ENCODE data around the gene MAGI2. TPM values are rescaled to one million over a fixed set of nuclear protein-coding genes. Genes with fewer than 3 reads are reported as not detected.
A peak's percentile ranks its signal among the peaks of the same experiment; 100 is the strongest.

MAGI2 gene
- total and polyA plus RNA-seq, 2 donors (not counting 3 experiments of a cell fraction or from before 2014, with no cell fraction given), result 0.28 to 6.0 TPM

DNA sequence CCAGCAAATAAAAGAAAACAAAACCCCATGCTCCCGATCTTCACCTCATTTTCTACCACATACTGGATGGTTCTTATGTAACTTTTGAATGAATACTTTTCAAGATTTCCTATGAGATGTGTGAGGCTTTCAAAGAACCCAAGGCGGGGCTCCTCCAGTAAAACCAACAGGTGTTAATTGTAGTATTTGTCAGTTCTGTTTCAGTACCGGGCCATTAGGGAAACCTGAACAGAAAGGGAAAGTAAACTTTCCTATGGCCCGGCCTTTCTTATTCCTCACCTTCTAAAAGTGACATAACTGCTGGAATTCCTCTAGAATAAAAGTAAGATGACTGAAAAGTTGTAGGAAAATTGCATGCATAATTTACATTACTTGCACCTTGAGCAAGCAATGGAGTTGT lies 672.9 kb downstream of the MAGI2 start:
- Histone ChIP-seq H4K20me1 (replicated peaks; ENCODE audit: control insufficient read depth, extremely low read depth, insufficient read depth, low read length) (no peaks in the 10 kb centered on the region), H3K36me3 (ENCODE audit: control insufficient read depth in 2 of 2, extremely low read depth in 1 of 2, insufficient read depth in 2 of 2, low read length in 2 of 2) (no peaks in the 10 kb centered on the region), H3K9ac (replicated peaks; ENCODE audit: extremely low read depth, insufficient read depth, low read length) (no peak overlapping the region), H3K79me2 (ENCODE audit: control insufficient read depth, insufficient read depth, low read length) (no peaks in the 10 kb centered on the region), H3K9me3 (replicated peaks; ENCODE audit: control insufficient read depth, insufficient read depth, low read length) (no peaks in the 10 kb centered on the region), H3K27ac (ENCODE audit: insufficient read depth, low read depth, low read length) (no peak overlapping the region), H3K27me3 (ENCODE audit: control insufficient read depth in 2 of 2, insufficient read depth in 2 of 2, low read length in 2 of 2) (no peaks in the 10 kb centered on the region), H3K4me2 (ENCODE audit: insufficient read depth, low read length) (no peak overlapping the region), H2AFZ (ENCODE audit: low read depth, low read length) (no peak overlapping the region), H3K9me1 (replicated peaks; ENCODE audit: control insufficient read depth, extremely low read depth, insufficient read depth, low read length) (no peaks in the 10 kb centered on the region), H3K4me1 (ENCODE audit: control insufficient read depth, extremely low read depth, insufficient read depth, low read length) (no peaks in the 10 kb centered on the region), H3K4me3 (replicated peaks in 1 of 3; ENCODE audit: insufficient read depth in 1 of 3, low read depth in 1 of 3, low read length in 3 of 3) (no peak overlapping the region)
- ChIA-PET CTCF (no interaction called here), POLR2A (no interaction called here)
- FAIRE-seq (peak; percentile 15), DNase-seq (ENCODE audit: low read depth, low spot score) (no peak)
- intact Hi-C loops (cut with micrococcal nuclease) (no loop called here), dilution Hi-C loops (cut with MboI; ENCODE audit: extremely low pct_ligation_motif_present, low sequenced_read_pairs) (no loop called here)
- no TSS peak for BruUV-seq (replicated peaks)
- TF ChIP-seq MYC (IDR thresholded peaks at IDR 0.05; ENCODE audit: low read depth, low read length), result no peak

DNA sequence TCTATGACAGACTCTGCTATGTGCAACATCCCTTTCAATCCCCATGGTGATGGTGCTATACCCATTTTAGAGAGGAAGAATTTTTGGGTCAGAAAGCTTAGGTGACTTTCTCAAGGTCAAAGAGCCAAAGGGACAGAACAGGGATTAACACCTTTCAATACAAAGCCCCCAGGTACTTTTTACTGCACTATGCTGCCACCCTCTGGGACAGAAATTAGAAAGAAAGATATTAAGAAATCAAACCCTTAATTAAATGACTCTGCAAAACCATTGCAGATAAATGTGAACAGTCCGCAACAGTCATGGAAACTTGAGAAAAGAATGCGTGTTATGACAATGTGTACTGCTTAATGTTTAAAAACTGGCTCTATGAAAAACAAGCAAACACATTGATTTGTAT lies 673.7 kb downstream of the MAGI2 start:
- Histone ChIP-seq H3K4me1 (ENCODE audit: control insufficient read depth, extremely low read depth, insufficient read depth, low read length) (no peaks in the 10 kb centered on the region), H3K79me2 (ENCODE audit: control insufficient read depth, insufficient read depth, low read length) (no peaks in the 10 kb centered on the region), H3K9ac (replicated peaks; ENCODE audit: extremely low read depth, insufficient read depth, low read length) (no peak overlapping the region), H4K20me1 (replicated peaks; ENCODE audit: control insufficient read depth, extremely low read depth, insufficient read depth, low read length) (no peaks in the 10 kb centered on the region), H3K36me3 (ENCODE audit: control insufficient read depth in 2 of 2, extremely low read depth in 1 of 2, insufficient read depth in 2 of 2, low read length in 2 of 2) (no peaks in the 10 kb centered on the region), H3K4me3 (replicated peaks in 1 of 3; ENCODE audit: insufficient read depth in 1 of 3, low read depth in 1 of 3, low read length in 3 of 3) (no peak overlapping the region), H3K9me1 (replicated peaks; ENCODE audit: control insufficient read depth, extremely low read depth, insufficient read depth, low read length) (no peaks in the 10 kb centered on the region), H3K9me3 (replicated peaks; ENCODE audit: control insufficient read depth, insufficient read depth, low read length) (no peaks in the 10 kb centered on the region), H2AFZ (ENCODE audit: low read depth, low read length) (no peak overlapping the region), H3K4me2 (ENCODE audit: insufficient read depth, low read length) (no peak overlapping the region), H3K27ac (ENCODE audit: insufficient read depth, low read depth, low read length) (no peak overlapping the region), H3K27me3 (ENCODE audit: control insufficient read depth in 2 of 2, insufficient read depth in 2 of 2, low read length in 2 of 2) (no peaks in the 10 kb centered on the region)
- intact Hi-C loops (cut with micrococcal nuclease), result no loop called here
- ChIA-PET CTCF (no interaction called here), POLR2A (no interaction called here)
- TF ChIP-seq POLR2A (IDR thresholded peaks at IDR 0.05; ENCODE audit: low read depth, low read length) (no peak), EZH2 (IDR thresholded peaks at IDR 0.05; ENCODE audit: borderline replicate concordance, low read depth, low read length, severe bottlenecking) (no peak), MYC (IDR thresholded peaks at IDR 0.05; ENCODE audit: low read depth, low read length) (no peak), JUN (IDR thresholded peaks at IDR 0.05; ENCODE audit: borderline replicate concordance, insufficient read depth, insufficient read length, low read depth) (no peak), GATA2 (IDR thresholded peaks at IDR 0.05; ENCODE audit: insufficient read depth, insufficient read length, low read depth, low read length) (no peak), FOS (IDR thresholded peaks at IDR 0.05; ENCODE audit: borderline replicate concordance, insufficient read depth, low read length) (no peak), POLR2AphosphoS5 (IDR thresholded peaks at IDR 0.05; ENCODE audit: insufficient read depth, low read depth, low read length) (no peak)
- TF ChIP-seq, protein P1, sequence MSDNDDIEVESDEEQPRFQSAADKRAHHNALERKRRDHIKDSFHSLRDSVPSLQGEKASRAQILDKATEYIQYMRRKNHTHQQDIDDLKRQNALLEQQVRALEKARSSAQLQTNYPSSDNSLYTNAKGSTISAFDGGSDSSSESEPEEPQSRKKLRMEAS (IDR thresholded peaks at IDR 0.05; ENCODE audit: insufficient read depth, insufficient read length), result no peak
- TF ChIP-seq, protein P2, sequence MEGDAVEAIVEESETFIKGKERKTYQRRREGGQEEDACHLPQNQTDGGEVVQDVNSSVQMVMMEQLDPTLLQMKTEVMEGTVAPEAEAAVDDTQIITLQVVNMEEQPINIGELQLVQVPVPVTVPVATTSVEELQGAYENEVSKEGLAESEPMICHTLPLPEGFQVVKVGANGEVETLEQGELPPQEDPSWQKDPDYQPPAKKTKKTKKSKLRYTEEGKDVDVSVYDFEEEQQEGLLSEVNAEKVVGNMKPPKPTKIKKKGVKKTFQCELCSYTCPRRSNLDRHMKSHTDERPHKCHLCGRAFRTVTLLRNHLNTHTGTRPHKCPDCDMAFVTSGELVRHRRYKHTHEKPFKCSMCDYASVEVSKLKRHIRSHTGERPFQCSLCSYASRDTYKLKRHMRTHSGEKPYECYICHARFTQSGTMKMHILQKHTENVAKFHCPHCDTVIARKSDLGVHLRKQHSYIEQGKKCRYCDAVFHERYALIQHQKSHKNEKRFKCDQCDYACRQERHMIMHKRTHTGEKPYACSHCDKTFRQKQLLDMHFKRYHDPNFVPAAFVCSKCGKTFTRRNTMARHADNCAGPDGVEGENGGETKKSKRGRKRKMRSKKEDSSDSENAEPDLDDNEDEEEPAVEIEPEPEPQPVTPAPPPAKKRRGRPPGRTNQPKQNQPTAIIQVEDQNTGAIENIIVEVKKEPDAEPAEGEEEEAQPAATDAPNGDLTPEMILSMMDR (IDR thresholded peaks at IDR 0.05; ENCODE audit: extremely low read depth in 1 of 2, insufficient read depth in 1 of 2, low read depth in 1 of 2, low read length in 2 of 2), result no peak
- DNase-seq (ENCODE audit: low read depth, low spot score) (no peak), FAIRE-seq (no peak)
- no TSS peak for BruUV-seq (replicated peaks)
- dilution Hi-C loops (cut with MboI; ENCODE audit: extremely low pct_ligation_motif_present, low sequenced_read_pairs), result no loop called here
